Omental fat pad (tissue), 4 donors: Measurements from ENCODE around the gene BPGM. TPM values are rescaled to one million over a fixed set of nuclear protein-coding genes. Genes with fewer than 3 reads are reported as not detected.
"Not testable (repeated sequence)": the region's sequence is repeated elsewhere in the genome, so short reads cannot be mapped to it uniquely, and the experiment has no call there.

Experiments
- ATAC-seq: fragments of 150-250 bp; one replicate; pipeline ENCODE4 v1.9.1; 2016; ENCODE audit warnings: mild to moderate bottlenecking, moderate library complexity; ENCODE audit not compliant: low FRiP score
- DNase-seq: peaks from one replicate; pipeline ENCODE4 v3.0.0-alpha.2; 2019; ENCODE audit warnings: low spot score
- total RNA-seq, 4 donors: library from RNA; depleted of rRNA; stranded (reverse); fragments of >200 nt; gene quantifications; one replicate each; pipeline ENCODE4 v1.1.0, GENCODE V29; 2016
- TF ChIP-seq, protein P1 (sequence below), 3 donors: fragments of 450-650 bp; IDR thresholded peaks; one replicate each; pipeline ENCODE4 v1.5.1; 2016 to 2017; ENCODE audit warnings: antibody characterized with exemption in 3 of 3, mild to moderate bottlenecking in 3 of 3, moderate library complexity in 2 of 3

BPGM gene
- total RNA-seq, 4 donors from 2014 or later: 6.6 to 20.0 (median 13.5) TPM

- TF ChIP-seq, protein P1, sequence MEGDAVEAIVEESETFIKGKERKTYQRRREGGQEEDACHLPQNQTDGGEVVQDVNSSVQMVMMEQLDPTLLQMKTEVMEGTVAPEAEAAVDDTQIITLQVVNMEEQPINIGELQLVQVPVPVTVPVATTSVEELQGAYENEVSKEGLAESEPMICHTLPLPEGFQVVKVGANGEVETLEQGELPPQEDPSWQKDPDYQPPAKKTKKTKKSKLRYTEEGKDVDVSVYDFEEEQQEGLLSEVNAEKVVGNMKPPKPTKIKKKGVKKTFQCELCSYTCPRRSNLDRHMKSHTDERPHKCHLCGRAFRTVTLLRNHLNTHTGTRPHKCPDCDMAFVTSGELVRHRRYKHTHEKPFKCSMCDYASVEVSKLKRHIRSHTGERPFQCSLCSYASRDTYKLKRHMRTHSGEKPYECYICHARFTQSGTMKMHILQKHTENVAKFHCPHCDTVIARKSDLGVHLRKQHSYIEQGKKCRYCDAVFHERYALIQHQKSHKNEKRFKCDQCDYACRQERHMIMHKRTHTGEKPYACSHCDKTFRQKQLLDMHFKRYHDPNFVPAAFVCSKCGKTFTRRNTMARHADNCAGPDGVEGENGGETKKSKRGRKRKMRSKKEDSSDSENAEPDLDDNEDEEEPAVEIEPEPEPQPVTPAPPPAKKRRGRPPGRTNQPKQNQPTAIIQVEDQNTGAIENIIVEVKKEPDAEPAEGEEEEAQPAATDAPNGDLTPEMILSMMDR (IDR thresholded peaks at IDR 0.05): no peak
- DNase-seq: no peak
- ATAC-seq: no peak
These were observed 27.8 kb downstream of the BPGM start for GRCh38 chr7:134674424-134674823.

- no peak for ATAC-seq
- TF ChIP-seq, protein P1 (IDR thresholded peaks at IDR 0.05): no peak
- no peak for DNase-seq
These were observed 30.1 kb downstream of the BPGM start for GRCh38 chr7:134676743-134677142.

GRCh38 chr7:134678115-134678514 lies 31.5 kb downstream of the BPGM start:
- TF ChIP-seq, protein P1 (IDR thresholded peaks at IDR 0.05): no peak
- DNase-seq: no peak
- ATAC-seq: no peak

- DNase-seq: no peak
- no peak for ATAC-seq
- TF ChIP-seq, protein P1 (IDR thresholded peaks at IDR 0.05): no peak
These were observed 32.4 kb downstream of the BPGM start for GRCh38 chr7:134679006-134679405.

GRCh38 chr7:134684165-134684564 lies 37.5 kb downstream of the BPGM start:
- TF ChIP-seq, protein P1 (IDR thresholded peaks at IDR 0.05): no peak
- DNase-seq: no peak
- no peak for ATAC-seq

GRCh38 chr7:134685250-134685649 lies 38.6 kb downstream of the BPGM start:
- ATAC-seq: no peak
- no peak for DNase-seq
- TF ChIP-seq, protein P1 (IDR thresholded peaks at IDR 0.05): no peak

DNA sequence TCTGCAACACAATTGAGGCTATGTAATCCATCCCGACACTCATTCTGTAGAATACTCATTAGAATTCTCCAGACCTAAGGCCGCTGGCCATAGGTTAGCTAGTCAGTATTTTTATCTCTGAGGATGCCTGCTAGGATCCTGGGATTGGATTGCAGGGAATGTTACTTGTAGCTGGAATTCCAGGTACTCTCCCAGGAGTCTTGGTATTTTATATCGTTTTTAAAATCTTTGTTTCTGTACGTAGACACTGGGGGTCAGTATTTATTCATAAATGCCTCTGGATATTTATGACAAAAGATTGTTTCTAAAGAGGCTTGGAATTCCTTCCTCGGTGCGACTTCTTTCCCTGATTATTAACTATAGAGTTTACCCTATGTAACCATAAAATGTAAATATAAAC lies 40.1 kb downstream of the BPGM start:
- DNase-seq: no peak
- no peak for ATAC-seq
- TF ChIP-seq, protein P1 (IDR thresholded peaks at IDR 0.05): no peak

GRCh38 chr7:134689550-134689949 lies 42.9 kb downstream of the BPGM start:
- ATAC-seq, DNase-seq: not testable (repeated sequence)
